Stimulated activated effector memory CD8-positive, alpha-beta T cell treated with anti-CD3 and anti-CD28 coated beads, Interleukin-12 subunit alpha, Interleukin-12 subunit beta, amount 100 ng/mL, for 72 hours (primary cell): Measurements from ENCODE around the gene FA2H.
"Not testable (repeated sequence)": the region's sequence is repeated elsewhere in the genome, so short reads cannot be mapped to it uniquely, and the experiment has no call there.

Experiments
- ATAC-seq: fragments of 150-1000 bp; cut with Tn5 transposase; 2 replicates; pipeline ENCODE4 v1.10.0; 2021
- DNase-seq, 2 donors: peaks; one replicate each; pipeline ENCODE4 v3.0.0; 2021 to 2022; ENCODE audit warnings: low spot score in 2 of 2
- H3K27ac Mint-ChIP-seq: one replicate; pipeline ENCODE4 v1.8.0; 2022; ENCODE audit warnings: mild to moderate bottlenecking, mixed read lengths
- H3K36me3 Mint-ChIP-seq: one replicate; pipeline ENCODE4 v1.8.0; 2022; ENCODE audit warnings: mild to moderate bottlenecking, mixed read lengths
- H3K4me1 Mint-ChIP-seq: one replicate; pipeline ENCODE4 v1.8.0; 2022; ENCODE audit warnings: mixed read lengths
- H3K4me3 Mint-ChIP-seq: one replicate; pipeline ENCODE4 v1.8.0; 2022; ENCODE audit warnings: mild to moderate bottlenecking, mixed read lengths
- H3K9me3 Mint-ChIP-seq: one replicate; pipeline ENCODE4 v1.8.0; 2022; ENCODE audit warnings: mixed read lengths

The FA2H gene

GRCh38 chr16:74700438-74701225 is 74.0 kb downstream of the FA2H start, which contains the start of gene MLKL:
Gene MLKL (minus strand): TSS chr16:74700862. CDS start chr16:74695757, 5,105 bp downstream.
- Mint-ChIP-seq H3K4me3 (peak within 1 kb of the TSS; percentile 100), H3K36me3 (peaks cover 12% of the 10 kb centered on the region), H3K9me3 (no peaks in the 10 kb centered on the region), H3K27ac (peak within 1 kb of the TSS; percentile 100), H3K4me1 (peaks cover 56% of the 10 kb centered on the region)
- DNase-seq (peak; percentile 42 to 77), ATAC-seq (peak; percentile 80)

- Mint-ChIP-seq H3K4me1 (peaks cover 61% of the 10 kb centered on the region), H3K27ac (peak overlapping the region; percentile 100), H3K36me3 (peaks cover 18% of the 10 kb centered on the region), H3K9me3 (no peaks in the 10 kb centered on the region), H3K4me3 (peak overlapping the region; percentile 100)
- ATAC-seq, result peak; percentile 8
- peak; percentile 9 to 62 for DNase-seq
These were observed 74.5 kb downstream of the FA2H start for GRCh38 chr16:74700116-74700437.

GRCh38 chr16:74699666-74700065 is 75.0 kb downstream of the FA2H start:
- ATAC-seq, result no peak
- H3K27ac Mint-ChIP-seq, result peak overlapping the region; percentile 100
- H3K9me3 Mint-ChIP-seq, result no peaks in the 10 kb centered on the region
- DNase-seq, result no peak
- H3K36me3 Mint-ChIP-seq, result peaks cover 22% of the 10 kb centered on the region
- H3K4me3 Mint-ChIP-seq, result peak overlapping the region; percentile 100
- H3K4me1 Mint-ChIP-seq, result peaks cover 61% of the 10 kb centered on the region

- H3K9me3 Mint-ChIP-seq, result no peaks in the 10 kb centered on the region
- ATAC-seq (peak; percentile 37), DNase-seq (no peak)
- peak overlapping the region; percentile 100 for H3K4me3 Mint-ChIP-seq
- H3K4me1 Mint-ChIP-seq, result peaks cover 61% of the 10 kb centered on the region
- peaks cover 36% of the 10 kb centered on the region for H3K36me3 Mint-ChIP-seq
- peak overlapping the region; percentile 100 for H3K27ac Mint-ChIP-seq
These were observed 76.4 kb downstream of the FA2H start for GRCh38 chr16:74698222-74698621.

DNA sequence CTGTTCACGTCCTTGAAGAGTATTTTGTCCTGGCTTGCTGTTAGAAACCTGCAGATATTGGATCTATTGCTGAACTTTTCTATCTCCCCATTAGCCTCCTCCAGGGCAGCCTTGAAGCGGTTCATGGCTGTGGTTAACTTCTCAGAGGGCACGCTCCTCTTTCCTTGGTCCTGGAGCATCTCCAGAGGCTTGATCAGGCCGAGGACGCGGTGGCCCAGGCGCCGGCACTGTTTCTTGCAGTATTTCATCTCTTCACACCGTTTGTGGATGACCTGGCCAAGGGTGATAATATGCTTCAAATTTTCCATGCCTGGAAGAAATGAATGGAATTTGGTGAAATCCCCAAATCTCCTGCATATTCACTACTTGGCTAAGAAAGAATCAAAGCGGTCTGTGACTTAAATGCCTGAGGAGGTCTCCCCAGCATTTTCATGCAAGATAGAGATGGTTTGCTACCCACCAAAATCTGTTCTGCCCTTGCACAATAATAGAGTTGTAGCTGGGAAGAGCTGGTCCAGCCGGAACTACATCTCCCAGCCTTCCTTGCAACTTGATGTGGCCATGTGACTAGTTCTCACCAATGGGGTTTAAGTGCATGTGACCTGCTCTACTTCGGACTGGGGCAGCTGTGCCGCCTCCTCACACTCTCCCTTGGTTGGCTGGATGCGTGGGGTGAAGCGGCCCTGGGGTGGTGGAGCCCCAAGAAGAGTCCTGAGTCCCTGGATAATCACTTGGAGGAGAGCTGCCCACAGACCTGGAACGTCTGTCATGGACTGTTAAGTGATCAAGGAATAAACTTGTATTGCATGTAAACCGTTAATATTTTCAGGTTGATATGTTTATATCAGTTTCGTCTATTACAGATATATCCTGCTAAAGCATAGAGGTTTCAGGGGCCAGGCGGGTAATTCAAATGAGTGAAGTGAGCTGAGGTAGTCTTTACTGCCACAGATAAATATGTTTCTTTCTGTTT is 78.9 kb downstream of the FA2H start:
- H3K27ac Mint-ChIP-seq, result peak overlapping the region; percentile 70
- peak; percentile 28 to 81 for DNase-seq
- peaks cover 53% of the 10 kb centered on the region for H3K4me1 Mint-ChIP-seq
- peak overlapping the region; percentile 63 for H3K4me3 Mint-ChIP-seq
- no peaks in the 10 kb centered on the region for H3K9me3 Mint-ChIP-seq
- H3K36me3 Mint-ChIP-seq, result peaks cover 61% of the 10 kb centered on the region
- ATAC-seq, result peak; percentile 87

GRCh38 chr16:74691093-74691855 is 83.3 kb downstream of the FA2H start:
- no peak for DNase-seq
- Mint-ChIP-seq H3K4me3 (no peak overlapping the region), H3K36me3 (peaks cover 98% of the 10 kb centered on the region), H3K27ac (peak overlapping the region; percentile 21), H3K9me3 (no peaks in the 10 kb centered on the region), H3K4me1 (peaks cover 19% of the 10 kb centered on the region)
- no peak for ATAC-seq

DNA sequence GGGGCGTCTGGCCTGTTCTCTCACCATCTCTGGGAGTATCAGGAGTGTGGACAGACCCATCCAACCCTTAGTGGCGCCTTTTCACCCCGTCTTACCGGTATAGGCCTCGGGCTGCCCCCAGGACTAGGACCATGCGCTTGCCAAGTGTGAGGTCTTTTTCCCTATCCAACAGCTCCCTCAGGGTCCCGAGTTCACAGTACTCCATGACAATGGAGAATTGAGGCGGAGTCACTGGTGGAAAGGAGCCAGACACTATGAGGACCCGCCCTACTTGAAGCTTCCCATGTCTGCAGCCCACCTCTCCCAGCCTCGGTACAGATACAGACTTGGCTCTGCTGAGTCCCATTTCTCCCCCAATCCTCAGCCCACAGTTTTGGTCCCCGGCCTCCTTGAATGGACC is 92.1 kb downstream of the FA2H start:
- Mint-ChIP-seq H3K4me1 (no peaks in the 10 kb centered on the region), H3K36me3 (peaks cover 96% of the 10 kb centered on the region), H3K27ac (no peak overlapping the region), H3K4me3 (no peak overlapping the region), H3K9me3 (no peaks in the 10 kb centered on the region)
- ATAC-seq (no peak), DNase-seq (no peak)

DNA sequence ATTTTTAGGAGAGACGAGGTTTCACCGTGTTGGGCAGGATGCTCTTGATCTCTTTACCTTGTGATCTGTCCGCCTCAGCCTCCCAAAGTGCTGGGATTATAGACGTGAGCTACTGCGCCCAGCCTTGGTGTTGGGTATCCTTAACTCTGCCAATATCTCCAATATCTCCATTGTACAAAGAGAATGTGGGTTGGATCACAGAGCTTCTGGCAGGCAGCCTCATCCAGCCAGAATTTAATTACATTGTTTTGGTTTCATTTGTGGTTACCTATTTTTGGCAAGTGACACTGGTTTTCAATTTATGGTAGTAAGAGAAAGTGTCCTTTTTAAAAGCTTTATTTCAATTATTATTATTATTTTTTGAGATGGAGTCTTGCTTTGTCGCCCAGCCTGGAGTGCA is 93.9 kb downstream of the FA2H start:
- Mint-ChIP-seq H3K4me1 (no peaks in the 10 kb centered on the region), H3K9me3 (no peaks in the 10 kb centered on the region), H3K4me3 (no peak overlapping the region), H3K27ac (no peak overlapping the region), H3K36me3 (peaks cover 97% of the 10 kb centered on the region)
- ATAC-seq (no peak), DNase-seq (no peak)

GRCh38 chr16:74679983-74680382 is 94.6 kb downstream of the FA2H start:
- no peaks in the 10 kb centered on the region for H3K4me1 Mint-ChIP-seq
- no peak for DNase-seq
- peak overlapping the region; percentile 87 for H3K27ac Mint-ChIP-seq
- H3K9me3 Mint-ChIP-seq, result no peaks in the 10 kb centered on the region
- no peak for ATAC-seq
- H3K4me3 Mint-ChIP-seq, result no peak overlapping the region
- peaks cover 97% of the 10 kb centered on the region for H3K36me3 Mint-ChIP-seq

- H3K9me3 Mint-ChIP-seq, result no peaks in the 10 kb centered on the region
- H3K36me3 Mint-ChIP-seq, result peaks cover 97% of the 10 kb centered on the region
- H3K27ac Mint-ChIP-seq, result peak overlapping the region; percentile 40
- ATAC-seq (no peak), DNase-seq (no peak)
- no peak overlapping the region for H3K4me3 Mint-ChIP-seq
- no peaks in the 10 kb centered on the region for H3K4me1 Mint-ChIP-seq
These were observed 96.8 kb downstream of the FA2H start for GRCh38 chr16:74677868-74678267.

GRCh38 chr16:74673876-74674275 is 100.7 kb downstream of the FA2H start:
- DNase-seq (no peak), ATAC-seq (no peak)
- no peaks in the 10 kb centered on the region for H3K4me1 Mint-ChIP-seq
- H3K9me3 Mint-ChIP-seq, result no peaks in the 10 kb centered on the region
- peaks cover 69% of the 10 kb centered on the region for H3K36me3 Mint-ChIP-seq
- no peak overlapping the region for H3K4me3 Mint-ChIP-seq
- peak overlapping the region; percentile 32 for H3K27ac Mint-ChIP-seq

- H3K4me1 Mint-ChIP-seq, result peaks cover 16% of the 10 kb centered on the region
- H3K4me3 Mint-ChIP-seq, ATAC-seq, H3K27ac Mint-ChIP-seq, DNase-seq, H3K9me3 Mint-ChIP-seq: not testable (repeated sequence)
- H3K36me3 Mint-ChIP-seq, result peaks cover 58% of the 10 kb centered on the region
These were observed 105.7 kb downstream of the FA2H start for GRCh38 chr16:74668877-74669276.

DNA sequence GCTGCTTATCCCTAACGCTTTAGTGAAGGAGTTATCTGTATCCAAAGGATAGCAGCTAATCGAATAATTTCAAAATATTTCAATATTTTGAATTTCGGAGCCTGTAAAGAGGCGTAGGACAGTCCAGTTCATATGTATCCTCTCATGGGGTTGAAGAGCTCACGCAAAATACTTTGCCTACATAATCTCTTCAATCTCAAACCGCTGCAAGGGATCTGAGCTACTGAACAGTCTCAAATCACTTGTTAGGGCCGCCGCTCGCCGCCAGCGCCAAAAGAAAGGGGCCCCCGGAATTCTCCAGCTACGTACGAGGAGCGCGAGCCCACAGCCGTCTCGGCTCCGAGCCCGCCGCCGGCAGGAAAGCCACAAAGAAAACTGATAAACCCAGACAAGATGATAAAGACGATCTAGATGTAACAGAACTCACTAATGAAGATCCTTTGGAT is 107.3 kb downstream of the FA2H start:
- peak; percentile 26 to 77 for DNase-seq
- Mint-ChIP-seq H3K36me3 (peaks cover 58% of the 10 kb centered on the region), H3K4me1 (peaks cover 28% of the 10 kb centered on the region), H3K27ac (peak overlapping the region; percentile 97), H3K9me3 (no peaks in the 10 kb centered on the region), H3K4me3 (peak overlapping the region; percentile 80)
- no peak for ATAC-seq

DNA sequence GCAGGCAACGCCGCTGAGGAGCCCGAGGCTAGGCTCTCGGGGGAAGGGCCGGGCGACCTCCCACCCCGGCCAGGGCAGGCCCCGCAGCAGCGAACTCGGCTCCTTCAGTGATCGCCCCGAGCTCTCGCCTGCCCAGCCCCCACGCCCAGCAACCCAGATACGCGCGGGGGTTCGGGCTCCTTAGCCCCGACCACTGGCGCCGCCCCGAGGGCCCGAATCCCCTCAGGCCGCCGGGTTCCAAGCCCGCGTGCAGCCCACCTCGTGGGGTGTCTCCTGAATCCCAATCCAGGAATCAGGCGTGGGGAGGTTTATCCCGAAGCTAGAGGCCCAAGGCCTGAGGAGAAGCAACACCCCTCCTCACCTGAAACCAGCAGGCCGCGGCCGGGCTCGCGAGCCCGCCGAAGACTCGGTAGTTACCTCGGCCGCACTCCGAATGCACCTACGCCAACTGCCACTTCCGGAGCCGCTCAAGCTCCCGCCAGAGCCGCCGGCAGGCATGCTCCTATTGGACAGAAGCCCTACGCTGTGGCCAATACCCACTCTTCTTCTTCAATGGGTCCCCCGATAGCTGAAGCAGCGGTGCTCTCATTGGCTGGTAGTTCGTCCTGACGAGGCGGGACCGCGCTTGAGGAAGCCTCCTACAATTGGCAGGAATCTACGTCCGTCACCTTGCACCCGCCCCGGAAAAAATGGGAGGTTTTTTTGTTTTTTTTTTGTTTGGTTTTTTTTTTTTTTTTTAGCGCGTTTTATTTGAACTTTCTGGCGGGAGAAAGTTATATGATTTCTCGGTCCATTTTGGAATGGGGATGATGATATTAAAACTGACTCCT is 108.0 kb downstream of the FA2H start, which contains the start of gene RFWD3:
Gene RFWD3, minus strand, starts transcription at position 453 of the 830 bp plus-strand sequence. CDS start 5,428 bp downstream, outside the sequence.
- H3K27ac Mint-ChIP-seq, result peak within 1 kb of the TSS; percentile 97
- peaks cover 61% of the 10 kb centered on the region for H3K36me3 Mint-ChIP-seq

More for the DNA sequence above, 108.0 kb downstream of the FA2H start, which contains the start of gene RFWD3:
- peak; percentile 100 for ATAC-seq
- H3K9me3 Mint-ChIP-seq, result no peaks in the 10 kb centered on the region
- peaks cover 30% of the 10 kb centered on the region for H3K4me1 Mint-ChIP-seq
- peak; percentile 87 to 96 for DNase-seq
- H3K4me3 Mint-ChIP-seq, result peak within 1 kb of the TSS; percentile 80
